SJCRH30 (cell line): Measurements from ENCODE around the gene MTHFD1L. TPM values are rescaled to one million over a fixed set of nuclear protein-coding genes. Genes with fewer than 3 reads are reported as not detected.

Source experiments
- DNase-seq, 2 experiments: peaks; one replicate each; pipeline ENCODE4 v3.0.0-alpha.2; 2015 to 2020
- H3K27ac ChIP-seq: fragments of 250-450 bp; sonication (Bioruptor Pico); 2 replicates; pipeline ENCODE4 v1.5.1; 2020; ENCODE audit warnings: mild to moderate bottlenecking, moderate library complexity
- H3K27me3 ChIP-seq: fragments of 250-450 bp; sonication (Bioruptor Pico); 2 replicates; pipeline ENCODE4 v1.5.1; 2020; ENCODE audit warnings: mild to moderate bottlenecking, moderate library complexity
- H3K36me3 ChIP-seq: fragments of 250-450 bp; sonication (Bioruptor Pico); 2 replicates; pipeline ENCODE4 v1.5.1; 2020; ENCODE audit warnings: mild to moderate bottlenecking, moderate library complexity
- H3K4me1 ChIP-seq: fragments of 250-450 bp; sonication (Bioruptor Pico); 2 replicates; pipeline ENCODE4 v1.5.1; 2020; ENCODE audit warnings: mild to moderate bottlenecking, moderate library complexity
- H3K4me3 ChIP-seq: fragments of 250-450 bp; sonication (Bioruptor Pico); 2 replicates; pipeline ENCODE4 v1.5.1; 2020; ENCODE audit warnings: mild to moderate bottlenecking, moderate library complexity
- H3K9me3 ChIP-seq: fragments of 250-450 bp; sonication (Bioruptor Pico); replicated peaks from 2 replicates; pipeline ENCODE4 v1.5.1; 2020; ENCODE audit warnings: mild to moderate bottlenecking, moderate library complexity
- total RNA-seq: library from RNA; depleted of rRNA; stranded (reverse); fragments of >200 nt; shearing (Covaris generic); gene quantifications from 2 replicates; pipeline ENCODE4 v1.2.3, GENCODE V29; 2014

The MTHFD1L gene
- total RNA-seq, 1 experiment from 2014 or later, result 51.3 TPM

- Histone ChIP-seq H3K4me1 (peaks cover 4% of the 10 kb centered on the region; the same call in 1 of the 2 replicates), H3K27me3 (no peaks in the 10 kb centered on the region), H3K4me3 (no peak overlapping the region), H3K27ac (no peak overlapping the region), H3K9me3 (no peaks in the 10 kb centered on the region), H3K36me3 (peaks cover 16% of the 10 kb centered on the region; the same call in 1 of the 2 replicates)
- DNase-seq, result no peak
Observed at GRCh38 chr6:151096691-151097606, 231.4 kb downstream of the MTHFD1L start.

GRCh38 chr6:151098166-151098565 is 232.7 kb downstream of the MTHFD1L start:
- no peaks in the 10 kb centered on the region for H3K9me3 ChIP-seq
- H3K4me1 ChIP-seq, result peaks cover 6% of the 10 kb centered on the region; the same call in 1 of the 2 replicates
- H3K27ac ChIP-seq, result no peak overlapping the region
- DNase-seq, result no peak
- peaks cover 13% of the 10 kb centered on the region; the same call in 1 of the 2 replicates for H3K36me3 ChIP-seq
- H3K27me3 ChIP-seq, result no peaks in the 10 kb centered on the region
- no peak overlapping the region for H3K4me3 ChIP-seq

- Histone ChIP-seq H3K27ac (no peak overlapping the region), H3K36me3 (peaks cover 9% of the 10 kb centered on the region; the same call in 1 of the 2 replicates), H3K4me3 (no peak overlapping the region), H3K9me3 (no peaks in the 10 kb centered on the region), H3K4me1 (peaks cover 6% of the 10 kb centered on the region; the same call in 1 of the 2 replicates), H3K27me3 (no peaks in the 10 kb centered on the region)
- DNase-seq, result no peak
Observed at GRCh38 chr6:151100326-151100725, 234.8 kb downstream of the MTHFD1L start.

- H3K4me1 ChIP-seq, result peaks cover 6% of the 10 kb centered on the region; the same call in 1 of the 2 replicates
- DNase-seq, result no peak
- H3K27ac ChIP-seq, result no peak overlapping the region
- H3K9me3 ChIP-seq, result no peaks in the 10 kb centered on the region
- 0 out of 2 replicates have a peak, but pooled peaks cover 6% of the 10 kb centered on the region for H3K36me3 ChIP-seq
- H3K27me3 ChIP-seq, result no peaks in the 10 kb centered on the region
- H3K4me3 ChIP-seq, result no peak overlapping the region
Observed at GRCh38 chr6:151101161-151101815, 235.8 kb downstream of the MTHFD1L start.

- H3K4me1 ChIP-seq, result peaks cover 6% of the 10 kb centered on the region; the same call in 1 of the 2 replicates
- H3K36me3 ChIP-seq, result 0 out of 2 replicates have a peak, but pooled peaks cover 6% of the 10 kb centered on the region
- no peak overlapping the region for H3K27ac ChIP-seq
- no peaks in the 10 kb centered on the region for H3K27me3 ChIP-seq
- no peaks in the 10 kb centered on the region for H3K9me3 ChIP-seq
- no peak overlapping the region for H3K4me3 ChIP-seq
- DNase-seq, result no peak
Observed at GRCh38 chr6:151101816-151102694, 236.6 kb downstream of the MTHFD1L start.

GRCh38 chr6:151103266-151103665 is 237.8 kb downstream of the MTHFD1L start:
- no peak overlapping the region for H3K27ac ChIP-seq

GRCh38 chr6:151107897-151108427 is 242.5 kb downstream of the MTHFD1L start:
- Histone ChIP-seq H3K27ac (no peak overlapping the region), H3K4me3 (no peak overlapping the region), H3K27me3 (no peaks in the 10 kb centered on the region), H3K9me3 (no peaks in the 10 kb centered on the region), H3K36me3 (no peaks in the 10 kb centered on the region), H3K4me1 (peaks cover 18% of the 10 kb centered on the region)
- no peak for DNase-seq

More at GRCh38 chr6:151103266-151103665, 237.8 kb downstream of the MTHFD1L start:
- H3K27me3 ChIP-seq, result no peaks in the 10 kb centered on the region
- 0 out of 2 replicates have a peak, but pooled peaks cover 6% of the 10 kb centered on the region for H3K36me3 ChIP-seq
- H3K9me3 ChIP-seq, result no peaks in the 10 kb centered on the region
- no peak for DNase-seq
- H3K4me3 ChIP-seq, result no peak overlapping the region
- peaks cover 6% of the 10 kb centered on the region; the same call in 1 of the 2 replicates for H3K4me1 ChIP-seq

- Histone ChIP-seq H3K36me3 (no peaks in the 10 kb centered on the region), H3K9me3 (no peaks in the 10 kb centered on the region), H3K4me1 (peaks cover 18% of the 10 kb centered on the region), H3K27me3 (no peaks in the 10 kb centered on the region), H3K4me3 (no peak overlapping the region), H3K27ac (no peak overlapping the region)
- DNase-seq, result no peak
Observed at GRCh38 chr6:151108548-151108947, 243.0 kb downstream of the MTHFD1L start.

- Histone ChIP-seq H3K27ac (no peak overlapping the region), H3K36me3 (no peaks in the 10 kb centered on the region)
- DNase-seq, result peak; percentile 75 to 76
Observed at GRCh38 chr6:151109361-151109760, 243.9 kb downstream of the MTHFD1L start.

GRCh38 chr6:151109869-151110575 is 244.5 kb downstream of the MTHFD1L start:
- H3K27me3 ChIP-seq, result no peaks in the 10 kb centered on the region
- H3K27ac ChIP-seq, result no peak overlapping the region
- peaks cover 18% of the 10 kb centered on the region for H3K4me1 ChIP-seq
- no peak overlapping the region for H3K4me3 ChIP-seq
- peak in 1 of 2 experiments; percentile 28 for DNase-seq
- H3K36me3 ChIP-seq, result no peaks in the 10 kb centered on the region
- no peaks in the 10 kb centered on the region for H3K9me3 ChIP-seq

More at GRCh38 chr6:151109361-151109760, 243.9 kb downstream of the MTHFD1L start:
- H3K9me3 ChIP-seq, result no peaks in the 10 kb centered on the region
- peaks cover 18% of the 10 kb centered on the region for H3K4me1 ChIP-seq
- no peak overlapping the region for H3K4me3 ChIP-seq
- no peaks in the 10 kb centered on the region for H3K27me3 ChIP-seq

- Histone ChIP-seq H3K9me3 (no peaks in the 10 kb centered on the region), H3K27ac (no peak overlapping the region)
- no peak for DNase-seq
Observed at GRCh38 chr6:151110576-151110905, 245.0 kb downstream of the MTHFD1L start.

GRCh38 chr6:151111670-151112069 is 246.2 kb downstream of the MTHFD1L start:
- Histone ChIP-seq H3K4me3 (no peak overlapping the region), H3K27me3 (no peaks in the 10 kb centered on the region), H3K36me3 (no peaks in the 10 kb centered on the region), H3K9me3 (no peaks in the 10 kb centered on the region), H3K27ac (no peak overlapping the region), H3K4me1 (peaks cover 18% of the 10 kb centered on the region)
- peak; percentile 24 to 40 for DNase-seq

More at GRCh38 chr6:151110576-151110905, 245.0 kb downstream of the MTHFD1L start:
- no peaks in the 10 kb centered on the region for H3K27me3 ChIP-seq
- peaks cover 18% of the 10 kb centered on the region for H3K4me1 ChIP-seq
- no peak overlapping the region for H3K4me3 ChIP-seq
- no peaks in the 10 kb centered on the region for H3K36me3 ChIP-seq

- H3K36me3 ChIP-seq, result no peaks in the 10 kb centered on the region
- H3K27ac ChIP-seq, result no peak overlapping the region
- DNase-seq, result peak; percentile 51 to 65
- no peaks in the 10 kb centered on the region for H3K27me3 ChIP-seq
- no peak overlapping the region for H3K4me3 ChIP-seq
- peaks cover 18% of the 10 kb centered on the region for H3K4me1 ChIP-seq
- H3K9me3 ChIP-seq, result no peaks in the 10 kb centered on the region
Observed at GRCh38 chr6:151112130-151112529, 246.6 kb downstream of the MTHFD1L start.
